Inflammatory macrophage treated with lipopolysaccharide for 4 hours (primary cell): ENCODE measurements around the gene DENND2A.

Experiments
- DNase-seq: peaks from one replicate; pipeline ENCODE4 v3.0.0-alpha.2; 2020

The DENND2A gene

DNA sequence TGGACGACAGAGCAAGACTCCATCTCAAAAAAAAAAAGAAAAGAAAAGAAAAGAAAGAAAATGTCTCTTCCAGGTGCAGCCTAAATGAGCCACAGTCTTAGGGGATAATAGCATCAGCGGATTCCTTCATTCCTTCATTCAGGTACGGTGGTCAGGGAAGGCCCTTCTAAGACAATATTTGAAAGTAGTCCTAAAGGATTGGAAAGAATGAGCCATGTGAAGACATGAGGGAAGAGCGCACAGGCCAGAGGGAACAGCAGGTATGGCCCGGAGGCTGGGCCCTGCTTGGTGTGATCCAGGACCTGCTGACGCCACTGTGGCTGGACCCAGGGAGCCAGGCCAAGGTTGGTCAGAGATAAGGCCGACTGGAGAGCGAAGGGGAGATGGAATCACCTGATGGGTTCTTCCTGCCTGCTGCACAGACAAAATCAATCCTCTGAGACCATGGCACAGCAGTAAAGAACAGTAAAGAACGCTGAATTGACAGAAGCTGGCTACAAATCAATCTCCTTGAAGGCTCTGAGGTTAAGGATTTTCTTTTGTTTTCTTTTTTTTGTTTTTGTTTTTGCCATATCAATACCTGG is 145.0 kb downstream of the DENND2A start:
- no peak for DNase-seq

DNA sequence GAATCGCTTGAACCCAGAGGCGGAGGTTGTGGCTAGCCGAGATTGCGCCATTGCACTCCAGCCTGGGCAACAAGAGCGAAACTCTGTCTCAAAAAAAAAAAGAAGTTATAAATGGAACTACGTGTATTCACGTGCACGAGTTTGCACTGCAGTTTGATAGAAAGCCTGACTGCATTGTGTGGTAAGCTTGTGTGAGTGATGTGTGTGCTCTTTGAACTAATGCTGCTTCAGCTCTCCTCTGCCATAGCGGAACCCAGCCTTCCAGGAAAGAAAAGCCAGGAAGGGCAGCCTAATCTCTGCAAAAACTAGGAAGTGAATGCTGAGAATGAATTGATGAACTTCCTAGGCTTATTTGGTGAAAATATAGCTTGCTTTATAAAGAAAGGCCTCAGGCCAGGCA is 145.7 kb downstream of the DENND2A start:
- peak; percentile 83 for DNase-seq

DNA sequence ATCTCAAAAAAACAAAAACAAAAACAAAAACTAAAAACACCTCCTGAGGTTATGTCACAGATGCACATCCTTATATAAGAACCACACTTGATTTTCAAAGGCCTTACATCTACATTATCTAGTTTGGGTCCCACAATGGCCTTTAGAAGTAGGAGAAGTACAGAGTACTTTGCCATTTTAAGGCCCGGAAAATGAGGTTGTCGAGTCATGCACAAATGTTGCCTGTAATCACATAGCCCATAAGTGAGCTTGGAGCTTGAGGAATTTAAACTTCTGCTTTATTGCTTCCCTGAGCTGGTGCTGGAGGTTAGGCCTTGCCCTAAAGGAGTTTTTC is 151.6 kb downstream of the DENND2A start:
- DNase-seq = peak; percentile 46

- DNase-seq = no peak
These were observed 154.9 kb downstream of the DENND2A start for GRCh38 chr7:140485500-140486265.

GRCh38 chr7:140484951-140485499 is 155.6 kb downstream of the DENND2A start:
- no peak for DNase-seq

DNA sequence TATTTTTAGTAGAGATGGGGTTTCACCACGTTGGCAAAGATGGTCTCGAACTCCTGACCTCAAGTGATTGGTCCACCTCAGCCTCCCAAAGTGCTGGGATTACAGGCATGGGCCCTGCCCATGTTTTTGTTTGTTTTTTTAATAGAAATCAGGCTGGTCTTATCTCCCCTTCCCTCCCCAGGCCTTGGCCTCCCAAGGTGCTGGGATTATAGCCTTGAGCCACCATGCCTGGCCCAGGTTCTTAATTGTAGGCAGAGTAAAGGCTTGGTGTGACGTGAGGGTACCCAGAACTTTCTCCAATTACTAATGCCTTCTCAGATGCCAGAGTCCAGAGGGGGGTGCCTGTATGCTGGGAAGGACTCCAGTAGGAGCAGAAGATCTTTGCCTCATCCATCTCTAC is 156.1 kb downstream of the DENND2A start:
- DNase-seq = no peak

- DNase-seq = no peak
These were observed 160.9 kb downstream of the DENND2A start for GRCh38 chr7:140479739-140480084.

DNA sequence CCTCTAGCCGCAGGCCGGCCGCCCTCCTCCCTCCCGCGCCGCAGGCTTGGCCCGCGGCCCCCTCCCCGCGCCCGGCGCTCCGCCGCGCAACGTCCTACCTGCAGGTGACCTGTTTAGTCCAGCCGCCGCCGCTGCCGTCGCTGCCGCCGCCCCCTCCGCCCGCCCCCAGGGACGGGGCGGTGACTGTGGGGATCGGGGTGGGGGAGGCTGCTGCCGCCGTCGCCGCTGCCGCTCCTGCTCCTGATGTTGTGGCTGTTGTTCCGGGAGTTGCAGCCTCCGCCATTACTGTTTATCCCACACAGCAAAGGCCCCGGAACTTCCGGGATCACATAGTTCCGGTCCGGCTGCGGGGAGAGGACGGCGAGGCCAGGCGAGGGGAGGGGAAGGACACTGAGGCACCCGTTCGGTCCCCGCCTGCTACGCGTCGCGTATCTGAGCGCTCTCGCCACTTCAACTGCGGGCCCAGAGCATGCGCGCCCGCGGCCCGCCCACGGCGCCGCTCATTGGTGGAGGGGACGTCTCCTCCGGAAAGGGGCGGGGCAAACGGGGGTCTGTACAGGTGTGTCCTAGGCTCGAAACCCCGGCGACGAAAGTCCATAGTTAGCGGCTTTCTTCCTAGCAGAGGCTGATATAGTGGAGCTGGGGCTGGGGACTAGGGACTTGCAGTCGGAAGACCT is 161.4 kb downstream of the DENND2A start, which contains the start of gene MKRN1:
Gene MKRN1 (minus strand): TSS at position 444 of the 677 bp plus-strand sequence. CDS start 161 bp downstream, at position 283.
- DNase-seq = peak; percentile 96

- DNase-seq = peak; percentile 81
These were observed 162.2 kb downstream of the DENND2A start for GRCh38 chr7:140478246-140479061.

DNA sequence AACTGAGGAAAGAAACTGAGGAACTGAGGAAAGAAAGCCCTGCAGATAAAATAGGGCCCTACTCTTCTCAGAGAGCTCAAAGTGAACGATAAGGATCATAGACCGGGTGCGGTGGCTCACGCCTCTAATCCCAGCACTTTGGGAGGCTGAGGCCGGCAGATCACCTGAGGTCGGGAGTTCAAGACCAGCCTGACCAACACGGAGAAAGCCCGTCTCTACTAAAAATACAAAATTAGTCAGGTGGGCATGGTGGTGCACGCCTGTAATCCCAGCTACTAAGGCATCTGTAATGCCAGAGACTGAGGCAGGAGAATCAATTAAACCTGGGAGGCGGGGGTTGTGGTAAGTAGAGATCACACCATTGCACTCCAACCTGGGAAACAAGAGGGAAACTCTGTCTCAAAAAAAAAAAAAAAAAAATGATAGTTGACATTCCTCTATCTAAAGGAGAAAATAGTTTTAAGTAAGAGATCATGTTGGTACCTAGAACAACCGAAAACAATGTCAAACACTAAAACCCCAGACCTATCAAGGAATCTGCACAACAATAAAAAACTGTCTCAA is 163.8 kb downstream of the DENND2A start:
- DNase-seq = no peak

GRCh38 chr7:140475747-140476333 is 164.8 kb downstream of the DENND2A start:
- DNase-seq = peak; percentile 57
